ENCODE data around the gene TMEM86B.

- TF ChIP-seq, protein P1, sequence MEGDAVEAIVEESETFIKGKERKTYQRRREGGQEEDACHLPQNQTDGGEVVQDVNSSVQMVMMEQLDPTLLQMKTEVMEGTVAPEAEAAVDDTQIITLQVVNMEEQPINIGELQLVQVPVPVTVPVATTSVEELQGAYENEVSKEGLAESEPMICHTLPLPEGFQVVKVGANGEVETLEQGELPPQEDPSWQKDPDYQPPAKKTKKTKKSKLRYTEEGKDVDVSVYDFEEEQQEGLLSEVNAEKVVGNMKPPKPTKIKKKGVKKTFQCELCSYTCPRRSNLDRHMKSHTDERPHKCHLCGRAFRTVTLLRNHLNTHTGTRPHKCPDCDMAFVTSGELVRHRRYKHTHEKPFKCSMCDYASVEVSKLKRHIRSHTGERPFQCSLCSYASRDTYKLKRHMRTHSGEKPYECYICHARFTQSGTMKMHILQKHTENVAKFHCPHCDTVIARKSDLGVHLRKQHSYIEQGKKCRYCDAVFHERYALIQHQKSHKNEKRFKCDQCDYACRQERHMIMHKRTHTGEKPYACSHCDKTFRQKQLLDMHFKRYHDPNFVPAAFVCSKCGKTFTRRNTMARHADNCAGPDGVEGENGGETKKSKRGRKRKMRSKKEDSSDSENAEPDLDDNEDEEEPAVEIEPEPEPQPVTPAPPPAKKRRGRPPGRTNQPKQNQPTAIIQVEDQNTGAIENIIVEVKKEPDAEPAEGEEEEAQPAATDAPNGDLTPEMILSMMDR (IDR thresholded peaks at IDR 0.05): no peak
- no peak for TF ChIP-seq POLR2A (IDR thresholded peaks at IDR 0.05)
Observed at GRCh38 chr19:55252760-55253663, 24.4 kb upstream of the TMEM86B start.

Data from uterus (tissue), 2 donors.